ENCODE results near the gene MAPKAP1.

GRCh38 chr9:125589287-125589686 is 117.7 kb downstream of the MAPKAP1 start:
- TF ChIP-seq EP300 (conservative IDR thresholded peaks at IDR 0.05; ENCODE audit: poor library complexity, severe bottlenecking): no peak
- TF ChIP-seq TAF1 (IDR thresholded peaks at IDR 0.05; ENCODE audit: low read depth): no peak
- TF ChIP-seq CTCF (IDR thresholded peaks at IDR 0.05; ENCODE audit: poor library complexity, severe bottlenecking): no peak
- no peak for TF ChIP-seq EZH2 (IDR thresholded peaks at IDR 0.05; ENCODE audit: borderline replicate concordance, insufficient read depth, low read length, poor library complexity, severe bottlenecking)
- TF ChIP-seq POLR2AphosphoS5 (IDR thresholded peaks at IDR 0.05): no peak
- no peak for TF ChIP-seq RAD21 (conservative IDR thresholded peaks at IDR 0.05)
- TF ChIP-seq MXI1 (conservative IDR thresholded peaks at IDR 0.05; ENCODE audit: poor library complexity, severe bottlenecking): no peak
